GM23338 (cell line): Measurements from ENCODE around the gene TMEM125. TPM values are rescaled to one million over a fixed set of nuclear protein-coding genes. Genes with fewer than 3 reads are reported as not detected.
A peak's percentile ranks its signal among the peaks of the same experiment; 100 is the strongest.

ENCODE experiments used
- ATAC-seq: fragments of 200-7000 bp; cut with Tn5 transposase; 3 replicates; pipeline ENCODE4 v1.9.1; 2020
- DNase-seq: peaks from one replicate; pipeline ENCODE4 v3.0.0-alpha.2; 2015; ENCODE audit warnings: low spot score
- H2AFZ ChIP-seq: fragments of 200-600 bp; sonication (generic); 2 replicates; pipeline ENCODE4 v1.8.0; 2016; ENCODE audit warnings: antibody characterized with exemption, mild to moderate bottlenecking, moderate library complexity
- H3F3A ChIP-seq: fragments of 200-600 bp; sonication (generic); replicated peaks from 2 replicates; pipeline ENCODE4 v1.8.0; 2017; ENCODE audit warnings: antibody characterized with exemption, mixed run types, low read depth
- H3K27ac ChIP-seq: fragments of 200-600 bp; sonication (generic); 2 replicates; pipeline ENCODE4 v1.6.1; 2016; ENCODE audit warnings: low read depth
- H3K27me3 ChIP-seq: fragments of 200-600 bp; sonication (generic); 2 replicates; pipeline ENCODE4 v1.8.0; 2016; ENCODE audit warnings: mild to moderate bottlenecking, mixed run types, moderate library complexity; ENCODE audit not compliant: insufficient read depth
- H3K36me3 ChIP-seq: fragments of 200-600 bp; sonication (generic); 2 replicates; pipeline ENCODE4 v1.8.0; 2016; ENCODE audit warnings: mild to moderate bottlenecking; ENCODE audit not compliant: insufficient read depth
- H3K4me1 ChIP-seq: fragments of 200-600 bp; sonication (generic); 2 replicates; pipeline ENCODE4 v1.8.0; 2016; ENCODE audit warnings: mild to moderate bottlenecking, moderate library complexity; ENCODE audit not compliant: insufficient read depth
- H3K4me2 ChIP-seq: fragments of 200-600 bp; sonication (generic); 2 replicates; pipeline ENCODE4 v1.7.1; 2017; ENCODE audit warnings: mixed run types
- H3K4me3 ChIP-seq: fragments of 200-600 bp; sonication (generic); 2 replicates; pipeline ENCODE4 v1.6.1; 2016; ENCODE audit warnings: mixed run types
- H3K79me2 ChIP-seq: fragments of 200-600 bp; sonication (generic); replicated peaks from 2 replicates; pipeline ENCODE4 v1.8.0; 2017; ENCODE audit warnings: mild to moderate bottlenecking; ENCODE audit not compliant: insufficient read depth
- H3K9me2 ChIP-seq: fragments of 200-600 bp; sonication (generic); 2 replicates; pipeline ENCODE4 v1.8.0; 2017; ENCODE audit not compliant: insufficient read depth
- H4K20me1 ChIP-seq: fragments of 200-600 bp; sonication (generic); replicated peaks from 2 replicates; pipeline ENCODE4 v1.8.0; 2017; ENCODE audit warnings: mild to moderate bottlenecking; ENCODE audit not compliant: insufficient read depth
- H3K27ac Mint-ChIP-seq: 2 replicates; pipeline ENCODE4 v1.8.0; 2020; ENCODE audit warnings: inconsistent platforms, mild to moderate bottlenecking, moderate library complexity, mixed read lengths
- H3K27me3 Mint-ChIP-seq: 3 replicates; pipeline ENCODE4 v1.8.0; 2022; ENCODE audit warnings: low read depth, mild to moderate bottlenecking, moderate library complexity, mixed read lengths, inconsistent platforms; ENCODE audit not compliant: insufficient read depth, poor library complexity
- H3K36me3 Mint-ChIP-seq: 3 replicates; pipeline ENCODE4 v1.8.0; 2021; ENCODE audit warnings: low read depth, mild to moderate bottlenecking, inconsistent platforms, moderate library complexity, mixed read lengths
- H3K4me1 Mint-ChIP-seq: 3 replicates; pipeline ENCODE4 v1.8.0; 2020; ENCODE audit warnings: mild to moderate bottlenecking, inconsistent platforms, mixed read lengths
- H3K4me3 Mint-ChIP-seq: 3 replicates; pipeline ENCODE4 v1.8.0; 2021; ENCODE audit warnings: moderate library complexity, mild to moderate bottlenecking, inconsistent platforms, mixed read lengths
- H3K9me3 Mint-ChIP-seq: 3 replicates; pipeline ENCODE4 v1.8.0; 2020; ENCODE audit warnings: moderate library complexity, mild to moderate bottlenecking, inconsistent platforms, mixed read lengths
- CREB1 ChIP-seq: fragments of 250-450 bp; sonication (Bioruptor Pico); IDR thresholded peaks from 2 replicates; pipeline ENCODE4 v1.5.0; 2020; ENCODE audit warnings: low read depth, mild to moderate bottlenecking, moderate library complexity
- EZH2 ChIP-seq: fragments of 200-600 bp; sonication (generic); IDR thresholded peaks from one replicate; pipeline ENCODE4 v1.8.0; 2017; ENCODE audit warnings: antibody characterized with exemption, mild to moderate bottlenecking, low read depth; ENCODE audit not compliant: unreplicated experiment
- EZH2phosphoT487 ChIP-seq: fragments of 200-600 bp; sonication (generic); IDR thresholded peaks from one replicate; pipeline ENCODE4 v1.8.1; 2018; ENCODE audit warnings: antibody characterized with exemption; ENCODE audit not compliant: unreplicated experiment
- JUNB ChIP-seq: IDR thresholded peaks from one replicate; pipeline ENCODE4 v1.6.1; 2016; ENCODE audit warnings: antibody characterized with exemption; ENCODE audit not compliant: unreplicated experiment
- NANOG ChIP-seq: IDR thresholded peaks from 2 replicates; pipeline ENCODE4 v1.6.1; 2016; ENCODE audit warnings: antibody characterized with exemption, borderline replicate concordance
- REST ChIP-seq: IDR thresholded peaks from one replicate; pipeline ENCODE4 v1.6.1; 2018; ENCODE audit warnings: antibody characterized with exemption; ENCODE audit not compliant: unreplicated experiment
- ZNF114 ChIP-seq: fragments of 250-450 bp; sonication (Bioruptor Pico); IDR thresholded peaks from 2 replicates; pipeline ENCODE4 v1.5.0; 2020; ENCODE audit warnings: mild to moderate bottlenecking, moderate library complexity
- polyA plus RNA-seq: library from polyadenylated mRNA; unstranded; fragments of >200 nt; fragmentation: Nextera tagmentation; extraction: Ambion mirVana; gene quantifications from 2 replicates; pipeline ENCODE4 v1.2.1, GENCODE V29; 2016
- total RNA-seq: library from RNA; depleted of rRNA; stranded (reverse); fragments of >200 nt; shearing (Covaris generic); gene quantifications from 2 replicates; pipeline ENCODE4 v1.2.3, GENCODE V29; 2014

TMEM125 gene
- total and polyA plus RNA-seq, 2 experiments from 2014 or later, result 16.8 to 39.3 TPM

- TF ChIP-seq REST, result no peak
Measured at GRCh38 chr1:43274125-43274803, 4.5 kb downstream of the TMEM125 start (continued).

GRCh38 chr1:43274804-43275180 lies 5.0 kb downstream of the TMEM125 start:
- Histone ChIP-seq H3K79me2 (0 out of 2 replicates have a peak, but pooled peaks cover 3% of the 10 kb centered on the region), H3K4me2 (no peak overlapping the region), H3K4me3 (no peak overlapping the region), H2AFZ (no peak overlapping the region), H3F3A (0 out of 2 replicates have a peak, but pooled peaks cover 2% of the 10 kb centered on the region), H3K36me3 (no peaks in the 10 kb centered on the region), H3K9me2 (peaks cover 8% of the 10 kb centered on the region; the same call in 1 of the 2 replicates), H3K4me1 (peaks cover 9% of the 10 kb centered on the region), H3K27me3 (no peaks in the 10 kb centered on the region), H3K27ac (no peak overlapping the region), H4K20me1 (no peaks in the 10 kb centered on the region)
- H3K4me3 Mint-ChIP-seq, result no peak overlapping the region; the same call in 2 of the 3 replicates
- peaks cover 26% of the 10 kb centered on the region for H3K36me3 Mint-ChIP-seq
- H3K27me3 Mint-ChIP-seq, result peaks cover 7% of the 10 kb centered on the region
- no peak for DNase-seq
- H3K9me3 Mint-ChIP-seq, result no peaks in the 10 kb centered on the region; the same call in 2 of the 3 replicates
- ATAC-seq, result no peak
- peaks cover 24% of the 10 kb centered on the region for H3K4me1 Mint-ChIP-seq
- TF ChIP-seq REST, result no peak
- no peak for TF ChIP-seq NANOG
- no peak for TF ChIP-seq EZH2phosphoT487
- no peak for TF ChIP-seq ZNF114
- no peak for TF ChIP-seq CREB1 (CRISPR knock-in tag)
- TF ChIP-seq EZH2, result no peak
- TF ChIP-seq JUNB, result no peak
- H3K27ac Mint-ChIP-seq, result peak overlapping the region; percentile 49; the same call in 1 of the 2 replicates
